ENCODE results near the gene UPP2. TPM values are rescaled to one million over a fixed set of nuclear protein-coding genes. Genes with fewer than 3 reads are reported as not detected.

Gene UPP2
- polyA plus RNA-seq, 1 donor from 2014 or later: 0.12 TPM

GRCh38 chr2:158114516-158114915, 12.8 kb downstream of the UPP2 start:
- Histone ChIP-seq H3K9me2 (ENCODE audit: insufficient read depth, low read length) (no peaks in the 10 kb centered on the region), H3K9ac (ENCODE audit: low read length) (no peak overlapping the region)
- no peak for TF ChIP-seq EZH2 (IDR thresholded peaks at IDR 0.05; ENCODE audit: borderline replicate concordance, insufficient read depth, low read length, poor library complexity, severe bottlenecking)
- TF ChIP-seq, protein P1, sequence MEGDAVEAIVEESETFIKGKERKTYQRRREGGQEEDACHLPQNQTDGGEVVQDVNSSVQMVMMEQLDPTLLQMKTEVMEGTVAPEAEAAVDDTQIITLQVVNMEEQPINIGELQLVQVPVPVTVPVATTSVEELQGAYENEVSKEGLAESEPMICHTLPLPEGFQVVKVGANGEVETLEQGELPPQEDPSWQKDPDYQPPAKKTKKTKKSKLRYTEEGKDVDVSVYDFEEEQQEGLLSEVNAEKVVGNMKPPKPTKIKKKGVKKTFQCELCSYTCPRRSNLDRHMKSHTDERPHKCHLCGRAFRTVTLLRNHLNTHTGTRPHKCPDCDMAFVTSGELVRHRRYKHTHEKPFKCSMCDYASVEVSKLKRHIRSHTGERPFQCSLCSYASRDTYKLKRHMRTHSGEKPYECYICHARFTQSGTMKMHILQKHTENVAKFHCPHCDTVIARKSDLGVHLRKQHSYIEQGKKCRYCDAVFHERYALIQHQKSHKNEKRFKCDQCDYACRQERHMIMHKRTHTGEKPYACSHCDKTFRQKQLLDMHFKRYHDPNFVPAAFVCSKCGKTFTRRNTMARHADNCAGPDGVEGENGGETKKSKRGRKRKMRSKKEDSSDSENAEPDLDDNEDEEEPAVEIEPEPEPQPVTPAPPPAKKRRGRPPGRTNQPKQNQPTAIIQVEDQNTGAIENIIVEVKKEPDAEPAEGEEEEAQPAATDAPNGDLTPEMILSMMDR (IDR thresholded peaks at IDR 0.05; ENCODE audit: poor library complexity, severe bottlenecking): no peak
- TF ChIP-seq POLR2AphosphoS5 (IDR thresholded peaks at IDR 0.05): no peak
- TF ChIP-seq MXI1 (conservative IDR thresholded peaks at IDR 0.05; ENCODE audit: poor library complexity, severe bottlenecking): no peak
- no peak for TF ChIP-seq RAD21 (conservative IDR thresholded peaks at IDR 0.05)
- no peak for TF ChIP-seq EP300 (conservative IDR thresholded peaks at IDR 0.05; ENCODE audit: poor library complexity, severe bottlenecking)
- TF ChIP-seq REST (IDR thresholded peaks at IDR 0.05; ENCODE audit: borderline replicate concordance): no peak
- no peak for TF ChIP-seq SMC3 (conservative IDR thresholded peaks at IDR 0.05; ENCODE audit: poor library complexity)
- TF ChIP-seq TAF1 (IDR thresholded peaks at IDR 0.05; ENCODE audit: low read depth): no peak

GRCh38 chr2:158115202-158115767, 13.6 kb downstream of the UPP2 start:
- Histone ChIP-seq H3K79me2 (replicated peaks; ENCODE audit: insufficient read depth, low read length) (no peaks in the 10 kb centered on the region), H3K9me3 (ENCODE audit: low read length) (no peaks in the 10 kb centered on the region), H3K9ac (ENCODE audit: low read length) (no peak overlapping the region), H3F3A (ENCODE audit: insufficient read depth, low read length, poor library complexity, severe bottlenecking) (no peaks in the 10 kb centered on the region), H3K4me2 (ENCODE audit: low read length) (no peak overlapping the region), H3K27me3 (ENCODE audit: insufficient read depth, low read depth, low read length) (no peaks in the 10 kb centered on the region), H3K9me2 (ENCODE audit: insufficient read depth, low read length) (no peaks in the 10 kb centered on the region), H3K27ac (ENCODE audit: low read length) (no peak overlapping the region), H2AFZ (ENCODE audit: low read depth, low read length) (no peak overlapping the region), H3K4me3 (ENCODE audit: low read length) (no peak overlapping the region), H3K36me3 (ENCODE audit: insufficient read depth, low read length) (no peaks in the 10 kb centered on the region), H4K20me1 (ENCODE audit: insufficient read depth) (no peaks in the 10 kb centered on the region)
- TF ChIP-seq REST (IDR thresholded peaks at IDR 0.05; ENCODE audit: borderline replicate concordance) (peak; percentile 95), MXI1 (conservative IDR thresholded peaks at IDR 0.05; ENCODE audit: poor library complexity, severe bottlenecking) (no peak)

More at GRCh38 chr2:158114516-158114915, 12.8 kb downstream of the UPP2 start:
- Histone ChIP-seq H3K79me2 (replicated peaks; ENCODE audit: insufficient read depth, low read length) (no peaks in the 10 kb centered on the region), H3F3A (ENCODE audit: insufficient read depth, low read length, poor library complexity, severe bottlenecking) (no peaks in the 10 kb centered on the region), H3K27me3 (ENCODE audit: insufficient read depth, low read depth, low read length) (no peaks in the 10 kb centered on the region), H3K4me3 (ENCODE audit: low read length) (no peak overlapping the region), H2AFZ (ENCODE audit: low read depth, low read length) (no peak overlapping the region), H3K4me2 (ENCODE audit: low read length) (no peak overlapping the region), H3K36me3 (ENCODE audit: insufficient read depth, low read length) (no peaks in the 10 kb centered on the region), H3K9me3 (ENCODE audit: low read length) (no peaks in the 10 kb centered on the region), H4K20me1 (ENCODE audit: insufficient read depth) (no peaks in the 10 kb centered on the region), H3K27ac (ENCODE audit: low read length) (no peak overlapping the region)
